ENCODE measurements around the gene CFAP54. TPM values are rescaled to one million over a fixed set of nuclear protein-coding genes. Genes with fewer than 3 reads are reported as not detected.

CFAP54 gene
- polyA plus RNA-seq, 1 donor from 2014 or later, result 1.1 TPM

DNA sequence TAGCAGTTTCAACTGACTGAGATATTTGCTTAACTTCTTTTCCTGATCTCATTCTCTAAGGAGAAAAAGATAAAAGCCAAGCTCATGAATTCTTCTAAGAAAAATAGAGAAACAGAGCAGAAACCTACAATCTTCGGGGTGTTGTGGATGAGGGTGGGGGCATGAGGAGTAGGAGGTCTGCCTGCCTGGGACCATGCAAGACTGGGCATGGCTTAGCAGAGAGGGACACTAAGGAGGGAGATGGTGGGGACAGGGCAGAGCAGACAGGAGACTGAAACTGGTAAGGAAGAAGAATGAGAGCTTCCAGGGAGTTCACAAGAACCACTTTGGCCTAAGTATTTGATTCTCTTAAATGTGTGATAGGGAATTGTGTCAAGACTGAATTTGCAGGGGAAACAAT, 188.0 kb downstream of the CFAP54 start:
- no peaks in the 10 kb centered on the region for H4K20me1 ChIP-seq (ENCODE audit: insufficient read depth)

DNA sequence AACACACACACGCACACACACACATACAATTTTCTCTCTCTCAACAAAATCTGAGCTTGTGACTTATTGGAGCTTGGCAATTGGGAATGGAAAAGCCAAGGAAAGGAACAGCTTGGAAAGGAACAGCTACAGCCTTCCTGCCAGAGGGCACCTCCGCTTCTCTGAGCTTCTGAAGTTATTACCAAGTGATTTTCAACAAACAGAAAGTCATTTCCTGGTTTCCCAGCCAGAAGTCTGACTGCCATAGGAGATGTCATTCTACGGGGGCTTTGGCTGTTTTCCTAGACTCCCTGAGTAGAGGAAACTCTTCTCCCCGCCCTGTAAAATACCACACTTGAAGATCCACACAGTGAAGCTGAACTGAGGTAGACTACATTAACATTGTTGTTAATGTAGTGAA, 198.3 kb downstream of the CFAP54 start:
- Histone ChIP-seq H3F3A (ENCODE audit: insufficient read depth, low read length, poor library complexity, severe bottlenecking) (no peaks in the 10 kb centered on the region), H3K27me3 (ENCODE audit: insufficient read depth, low read depth, low read length) (no peaks in the 10 kb centered on the region), H3K4me2 (ENCODE audit: low read length) (no peak overlapping the region), H3K9me2 (ENCODE audit: insufficient read depth, low read length) (no peaks in the 10 kb centered on the region), H3K36me3 (ENCODE audit: insufficient read depth, low read length) (no peaks in the 10 kb centered on the region), H3K27ac (ENCODE audit: low read length) (no peak overlapping the region), H3K9ac (ENCODE audit: low read length) (no peak overlapping the region), H2AFZ (ENCODE audit: low read depth, low read length) (no peak overlapping the region), H4K20me1 (ENCODE audit: insufficient read depth) (no peaks in the 10 kb centered on the region), H3K79me2 (replicated peaks; ENCODE audit: insufficient read depth, low read length) (no peaks in the 10 kb centered on the region), H3K4me3 (ENCODE audit: low read length) (no peak overlapping the region), H3K9me3 (ENCODE audit: low read length) (no peaks in the 10 kb centered on the region)
- TF ChIP-seq EP300 (conservative IDR thresholded peaks at IDR 0.05; ENCODE audit: poor library complexity, severe bottlenecking) (no peak), SMC3 (conservative IDR thresholded peaks at IDR 0.05; ENCODE audit: poor library complexity) (no peak), EZH2 (IDR thresholded peaks at IDR 0.05; ENCODE audit: borderline replicate concordance, insufficient read depth, low read length, poor library complexity, severe bottlenecking) (no peak), POLR2AphosphoS5 (IDR thresholded peaks at IDR 0.05) (no peak)

More for the DNA sequence above, 188.0 kb downstream of the CFAP54 start:
- no peaks in the 10 kb centered on the region for H3F3A ChIP-seq (ENCODE audit: insufficient read depth, low read length, poor library complexity, severe bottlenecking)
- TF ChIP-seq, protein P1, sequence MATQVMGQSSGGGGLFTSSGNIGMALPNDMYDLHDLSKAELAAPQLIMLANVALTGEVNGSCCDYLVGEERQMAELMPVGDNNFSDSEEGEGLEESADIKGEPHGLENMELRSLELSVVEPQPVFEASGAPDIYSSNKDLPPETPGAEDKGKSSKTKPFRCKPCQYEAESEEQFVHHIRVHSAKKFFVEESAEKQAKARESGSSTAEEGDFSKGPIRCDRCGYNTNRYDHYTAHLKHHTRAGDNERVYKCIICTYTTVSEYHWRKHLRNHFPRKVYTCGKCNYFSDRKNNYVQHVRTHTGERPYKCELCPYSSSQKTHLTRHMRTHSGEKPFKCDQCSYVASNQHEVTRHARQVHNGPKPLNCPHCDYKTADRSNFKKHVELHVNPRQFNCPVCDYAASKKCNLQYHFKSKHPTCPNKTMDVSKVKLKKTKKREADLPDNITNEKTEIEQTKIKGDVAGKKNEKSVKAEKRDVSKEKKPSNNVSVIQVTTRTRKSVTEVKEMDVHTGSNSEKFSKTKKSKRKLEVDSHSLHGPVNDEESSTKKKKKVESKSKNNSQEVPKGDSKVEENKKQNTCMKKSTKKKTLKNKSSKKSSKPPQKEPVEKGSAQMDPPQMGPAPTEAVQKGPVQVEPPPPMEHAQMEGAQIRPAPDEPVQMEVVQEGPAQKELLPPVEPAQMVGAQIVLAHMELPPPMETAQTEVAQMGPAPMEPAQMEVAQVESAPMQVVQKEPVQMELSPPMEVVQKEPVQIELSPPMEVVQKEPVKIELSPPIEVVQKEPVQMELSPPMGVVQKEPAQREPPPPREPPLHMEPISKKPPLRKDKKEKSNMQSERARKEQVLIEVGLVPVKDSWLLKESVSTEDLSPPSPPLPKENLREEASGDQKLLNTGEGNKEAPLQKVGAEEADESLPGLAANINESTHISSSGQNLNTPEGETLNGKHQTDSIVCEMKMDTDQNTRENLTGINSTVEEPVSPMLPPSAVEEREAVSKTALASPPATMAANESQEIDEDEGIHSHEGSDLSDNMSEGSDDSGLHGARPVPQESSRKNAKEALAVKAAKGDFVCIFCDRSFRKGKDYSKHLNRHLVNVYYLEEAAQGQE (IDR thresholded peaks at IDR 0.05; ENCODE audit: borderline replicate concordance), result no peak
- TF ChIP-seq POLR2AphosphoS5 (IDR thresholded peaks at IDR 0.05) (no peak), RAD21 (conservative IDR thresholded peaks at IDR 0.05) (no peak), SMC3 (conservative IDR thresholded peaks at IDR 0.05; ENCODE audit: poor library complexity) (no peak), TAF1 (IDR thresholded peaks at IDR 0.05; ENCODE audit: low read depth) (no peak), EP300 (conservative IDR thresholded peaks at IDR 0.05; ENCODE audit: poor library complexity, severe bottlenecking) (no peak)
- no peak overlapping the region for H3K27ac ChIP-seq (ENCODE audit: low read length)
- H3K9me2 ChIP-seq (ENCODE audit: insufficient read depth, low read length), result no peaks in the 10 kb centered on the region
- H2AFZ ChIP-seq (ENCODE audit: low read depth, low read length), result no peak overlapping the region
- no peak overlapping the region for H3K9ac ChIP-seq (ENCODE audit: low read length)
- H3K4me3 ChIP-seq (ENCODE audit: low read length), result no peak overlapping the region
- no peaks in the 10 kb centered on the region for H3K9me3 ChIP-seq (ENCODE audit: low read length)
- no peaks in the 10 kb centered on the region for H3K27me3 ChIP-seq (ENCODE audit: insufficient read depth, low read depth, low read length)
- H3K36me3 ChIP-seq (ENCODE audit: insufficient read depth, low read length), result no peaks in the 10 kb centered on the region
- H3K79me2 ChIP-seq (replicated peaks; ENCODE audit: insufficient read depth, low read length), result no peaks in the 10 kb centered on the region
- no peak overlapping the region for H3K4me2 ChIP-seq (ENCODE audit: low read length)

DNA sequence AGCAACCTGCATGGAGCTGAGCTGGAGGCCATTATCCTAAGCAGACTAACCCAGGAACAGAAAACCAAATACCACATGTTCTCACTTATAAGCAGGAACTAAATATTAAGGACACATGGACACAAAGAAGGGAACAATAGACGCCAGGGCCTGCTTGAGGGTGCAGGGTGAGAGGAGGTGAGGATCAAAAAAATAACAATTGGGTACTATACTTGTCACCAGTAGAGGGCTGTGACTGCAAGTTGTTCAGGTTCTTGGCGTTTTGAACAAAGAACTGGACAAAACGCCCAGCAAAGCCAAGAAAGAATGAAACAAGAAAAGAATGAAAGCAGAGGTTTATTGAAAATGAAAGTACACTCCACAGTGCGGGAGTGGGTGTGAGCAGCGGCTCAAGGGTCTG, 209.1 kb downstream of the CFAP54 start:
- H3K9me3 ChIP-seq (ENCODE audit: low read length), result no peaks in the 10 kb centered on the region
- H2AFZ ChIP-seq (ENCODE audit: low read depth, low read length), result no peak overlapping the region
- H3K9me2 ChIP-seq (ENCODE audit: insufficient read depth, low read length), result no peaks in the 10 kb centered on the region
- no peaks in the 10 kb centered on the region for H4K20me1 ChIP-seq (ENCODE audit: insufficient read depth)
- H3K36me3 ChIP-seq (ENCODE audit: insufficient read depth, low read length), result no peaks in the 10 kb centered on the region
- H3K27me3 ChIP-seq (ENCODE audit: insufficient read depth, low read depth, low read length), result no peaks in the 10 kb centered on the region
- H3K27ac ChIP-seq (ENCODE audit: low read length), result no peak overlapping the region
- H3K4me3 ChIP-seq (ENCODE audit: low read length), result no peak overlapping the region
- H3F3A ChIP-seq (ENCODE audit: insufficient read depth, low read length, poor library complexity, severe bottlenecking), result no peaks in the 10 kb centered on the region
- no peak overlapping the region for H3K9ac ChIP-seq (ENCODE audit: low read length)
- H3K4me2 ChIP-seq (ENCODE audit: low read length), result no peak overlapping the region
- no peaks in the 10 kb centered on the region for H3K79me2 ChIP-seq (replicated peaks; ENCODE audit: insufficient read depth, low read length)
- TF ChIP-seq POLR2AphosphoS5 (IDR thresholded peaks at IDR 0.05) (no peak), EP300 (conservative IDR thresholded peaks at IDR 0.05; ENCODE audit: poor library complexity, severe bottlenecking) (no peak), TAF1 (IDR thresholded peaks at IDR 0.05; ENCODE audit: low read depth) (no peak)
- TF ChIP-seq, protein P1 (IDR thresholded peaks at IDR 0.05; ENCODE audit: borderline replicate concordance), result no peak

All from neural cell (in vitro differentiated cells).